ENCODE results near the gene OR51D1.

Gene OR51D1

DNA sequence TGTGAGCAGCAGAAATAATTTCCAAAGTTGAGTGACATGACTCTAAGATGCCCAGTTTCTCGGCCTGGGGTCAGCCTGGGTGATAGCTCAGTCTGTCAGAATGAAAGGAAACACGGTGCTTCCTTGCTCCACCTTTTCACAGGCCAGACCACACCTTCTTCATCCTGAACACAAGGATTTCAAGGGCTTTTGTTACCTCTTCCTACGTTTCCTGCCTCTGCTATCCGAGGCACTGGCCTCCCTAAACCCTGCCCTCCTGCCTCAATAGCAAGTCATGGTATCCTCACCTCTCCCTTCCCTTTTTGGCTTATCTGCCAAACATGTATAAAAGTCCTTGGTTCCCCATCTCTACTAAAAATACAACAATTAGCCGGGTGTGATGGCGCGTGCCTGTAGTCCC, 4.8 kb downstream of the OR51D1 start:
- H3K4ac ChIP-seq (ENCODE audit: low read depth, low read length) = no peak overlapping the region
- no peak for DNase-seq
- H3K27me3 ChIP-seq (ENCODE audit: insufficient read depth, low read length, poor library complexity) = no peaks in the 10 kb centered on the region
- no peaks in the 10 kb centered on the region for H3K36me3 ChIP-seq (ENCODE audit: control insufficient read depth, insufficient read depth, low read length)
- no peak overlapping the region for H4K8ac ChIP-seq (ENCODE audit: low read depth, low read length)
- no peak overlapping the region for H3K23ac ChIP-seq (ENCODE audit: low read length)
- H3K27ac ChIP-seq (ENCODE audit: low read depth, low read length) = no peak overlapping the region
- H3K79me2 ChIP-seq (ENCODE audit: control insufficient read depth, insufficient read depth, low read length) = no peaks in the 10 kb centered on the region
- H3K79me1 ChIP-seq (ENCODE audit: low read length) = no peaks in the 10 kb centered on the region
- no peak overlapping the region for H3K18ac ChIP-seq (ENCODE audit: low read length)
- no peak overlapping the region for H2BK5ac ChIP-seq (ENCODE audit: low read length)
- no peak overlapping the region for H4K5ac ChIP-seq (ENCODE audit: low read length)
- H2AK5ac ChIP-seq (ENCODE audit: low read length) = no peak overlapping the region
- no peak overlapping the region for H3K9ac ChIP-seq (ENCODE audit: low read length)
- H3K4me1 ChIP-seq (ENCODE audit: control insufficient read depth, low read depth, low read length) = no peaks in the 10 kb centered on the region
- no peak overlapping the region for H3K4me3 ChIP-seq (ENCODE audit: low read length)
- H2BK120ac ChIP-seq (ENCODE audit: low read depth, low read length) = no peak overlapping the region
- H2BK15ac ChIP-seq (replicated peaks; ENCODE audit: low read depth) = no peak overlapping the region
- H3K4me2 ChIP-seq (ENCODE audit: low read length) = no peak overlapping the region
- WGBS (ENCODE audit: extremely low coverage, insufficient coverage, low lambda C conversion rate) = no CpG with 5 or more reads among the region's 7 CpGs
- no peak overlapping the region for H3K56ac ChIP-seq (ENCODE audit: low read length)

DNA sequence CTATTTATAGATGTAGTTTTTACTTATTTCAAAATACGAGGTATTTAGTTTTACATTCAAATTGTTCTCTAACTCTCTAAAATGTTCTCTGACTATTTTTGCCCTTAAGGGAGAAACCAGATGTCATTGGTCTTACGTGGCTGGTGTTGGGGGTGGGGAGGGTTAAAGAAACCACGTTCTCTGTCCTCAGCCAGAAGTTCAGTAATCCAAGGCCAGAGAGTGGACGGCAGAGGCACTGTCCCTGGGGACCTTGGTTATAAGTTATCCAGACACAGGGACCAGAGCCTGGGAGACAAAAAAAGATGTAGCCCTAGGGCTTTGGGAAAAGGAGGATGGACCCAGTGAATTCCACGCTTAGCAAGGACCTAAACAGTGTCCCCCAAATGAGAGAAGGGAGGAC, 5.8 kb downstream of the OR51D1 start:
- Histone ChIP-seq H3K27me3 (ENCODE audit: insufficient read depth, low read length, poor library complexity) (no peaks in the 10 kb centered on the region), H3K4ac (ENCODE audit: low read depth, low read length) (no peak overlapping the region), H2BK120ac (ENCODE audit: low read depth, low read length) (no peak overlapping the region), H4K8ac (ENCODE audit: low read depth, low read length) (no peak overlapping the region), H4K5ac (ENCODE audit: low read length) (no peak overlapping the region), H3K79me1 (ENCODE audit: low read length) (no peaks in the 10 kb centered on the region), H3K27ac (ENCODE audit: low read depth, low read length) (no peak overlapping the region), H3K4me3 (ENCODE audit: low read length) (no peak overlapping the region), H3K18ac (ENCODE audit: low read length) (no peak overlapping the region), H2BK5ac (ENCODE audit: low read length) (no peak overlapping the region), H2BK15ac (replicated peaks; ENCODE audit: low read depth) (no peak overlapping the region), H3K23ac (ENCODE audit: low read length) (no peak overlapping the region), H3K79me2 (ENCODE audit: control insufficient read depth, insufficient read depth, low read length) (no peaks in the 10 kb centered on the region), H2AK5ac (ENCODE audit: low read length) (no peak overlapping the region), H3K36me3 (ENCODE audit: control insufficient read depth, insufficient read depth, low read length) (no peaks in the 10 kb centered on the region), H3K9ac (ENCODE audit: low read length) (no peak overlapping the region), H3K4me1 (ENCODE audit: control insufficient read depth, low read depth, low read length) (no peaks in the 10 kb centered on the region), H3K4me2 (ENCODE audit: low read length) (no peak overlapping the region), H3K56ac (ENCODE audit: low read length) (no peak overlapping the region)
- no CpG with 5 or more reads among the region's 5 CpGs for WGBS (ENCODE audit: extremely low coverage, insufficient coverage, low lambda C conversion rate)
- DNase-seq = no peak

GRCh38 chr11:4643682-4644081, 6.4 kb downstream of the OR51D1 start, which contains the start of gene OR51E1:
Gene OR51E1 (plus strand): TSS chr11:4643982. CDS start chr11:4652527, 8,545 bp downstream.
- H3K56ac ChIP-seq (ENCODE audit: low read length) = no peak within 1 kb of the TSS
- H3K79me1 ChIP-seq (ENCODE audit: low read length) = no peaks in the 10 kb centered on the region
- no peak within 1 kb of the TSS for H2BK120ac ChIP-seq (ENCODE audit: low read depth, low read length)
- no peaks in the 10 kb centered on the region for H3K36me3 ChIP-seq (ENCODE audit: control insufficient read depth, insufficient read depth, low read length)
- no peak within 1 kb of the TSS for H3K18ac ChIP-seq (ENCODE audit: low read length)
- H3K4me2 ChIP-seq (ENCODE audit: low read length) = no peak within 1 kb of the TSS
- H3K27me3 ChIP-seq (ENCODE audit: insufficient read depth, low read length, poor library complexity) = no peaks in the 10 kb centered on the region
- H2BK5ac ChIP-seq (ENCODE audit: low read length) = no peak within 1 kb of the TSS
- no peak within 1 kb of the TSS for H2BK15ac ChIP-seq (replicated peaks; ENCODE audit: low read depth)
- H3K4me3 ChIP-seq (ENCODE audit: low read length) = no peak within 1 kb of the TSS
- no peak within 1 kb of the TSS for H3K9ac ChIP-seq (ENCODE audit: low read length)
- H3K79me2 ChIP-seq (ENCODE audit: control insufficient read depth, insufficient read depth, low read length) = no peaks in the 10 kb centered on the region
- no peak within 1 kb of the TSS for H4K5ac ChIP-seq (ENCODE audit: low read length)
- no peak for DNase-seq
- H2AK5ac ChIP-seq (ENCODE audit: low read length) = no peak within 1 kb of the TSS
- H3K4me1 ChIP-seq (ENCODE audit: control insufficient read depth, low read depth, low read length) = no peaks in the 10 kb centered on the region
- H3K23ac ChIP-seq (ENCODE audit: low read length) = no peak within 1 kb of the TSS
- H3K4ac ChIP-seq (ENCODE audit: low read depth, low read length) = no peak within 1 kb of the TSS
- no peak within 1 kb of the TSS for H3K27ac ChIP-seq (ENCODE audit: low read depth, low read length)
- no peak within 1 kb of the TSS for H4K8ac ChIP-seq (ENCODE audit: low read depth, low read length)
- WGBS (ENCODE audit: extremely low coverage, insufficient coverage, low lambda C conversion rate) = no CpG with 5 or more reads among the region's 3 CpGs

DNA sequence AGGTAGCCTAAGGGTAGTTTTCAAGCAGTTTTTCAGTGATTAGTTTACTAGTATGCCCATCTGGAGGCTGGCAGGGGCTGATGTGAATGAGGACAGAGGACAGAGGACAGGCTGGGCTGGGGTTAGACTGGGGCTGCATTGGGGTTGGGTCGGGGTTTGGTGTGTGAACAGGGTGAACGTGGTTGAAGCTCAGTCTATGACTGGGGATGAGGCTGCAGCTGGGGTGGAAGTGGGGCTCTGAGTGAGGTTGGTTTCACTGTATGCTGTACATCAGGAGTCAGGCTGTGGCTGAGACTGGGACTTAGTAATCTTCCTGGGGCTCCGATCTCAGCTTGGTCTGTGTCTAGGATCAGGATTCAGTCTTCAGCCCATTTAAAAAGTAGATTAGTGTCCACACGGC, 7.0 kb downstream of the OR51D1 start:
- DNase-seq = no peak
- Histone ChIP-seq H3K23ac (ENCODE audit: low read length) (no peak overlapping the region), H3K4ac (ENCODE audit: low read depth, low read length) (no peak overlapping the region), H3K4me3 (ENCODE audit: low read length) (no peak overlapping the region), H2BK5ac (ENCODE audit: low read length) (no peak overlapping the region), H2BK120ac (ENCODE audit: low read depth, low read length) (no peak overlapping the region), H3K27ac (ENCODE audit: low read depth, low read length) (no peak overlapping the region), H4K5ac (ENCODE audit: low read length) (no peak overlapping the region), H4K8ac (ENCODE audit: low read depth, low read length) (no peak overlapping the region), H3K18ac (ENCODE audit: low read length) (no peak overlapping the region), H3K36me3 (ENCODE audit: control insufficient read depth, insufficient read depth, low read length) (no peaks in the 10 kb centered on the region), H3K9ac (ENCODE audit: low read length) (no peak overlapping the region), H2AK5ac (ENCODE audit: low read length) (no peak overlapping the region), H3K79me1 (ENCODE audit: low read length) (no peaks in the 10 kb centered on the region), H3K79me2 (ENCODE audit: control insufficient read depth, insufficient read depth, low read length) (no peaks in the 10 kb centered on the region), H3K4me1 (ENCODE audit: control insufficient read depth, low read depth, low read length) (no peaks in the 10 kb centered on the region), H3K27me3 (ENCODE audit: insufficient read depth, low read length, poor library complexity) (no peaks in the 10 kb centered on the region), H2BK15ac (replicated peaks; ENCODE audit: low read depth) (no peak overlapping the region), H3K4me2 (ENCODE audit: low read length) (no peak overlapping the region), H3K56ac (ENCODE audit: low read length) (no peak overlapping the region)
- no CpG with 5 or more reads among the region's 4 CpGs for WGBS (ENCODE audit: extremely low coverage, insufficient coverage, low lambda C conversion rate)

GRCh38 chr11:4645974-4646373, 8.7 kb downstream of the OR51D1 start:
- Histone ChIP-seq H3K79me1 (ENCODE audit: low read length) (no peaks in the 10 kb centered on the region), H4K5ac (ENCODE audit: low read length) (no peak overlapping the region), H3K9ac (ENCODE audit: low read length) (no peak overlapping the region), H3K56ac (ENCODE audit: low read length) (no peak overlapping the region), H3K23ac (ENCODE audit: low read length) (no peak overlapping the region), H3K27me3 (ENCODE audit: insufficient read depth, low read length, poor library complexity) (no peaks in the 10 kb centered on the region), H3K18ac (ENCODE audit: low read length) (no peak overlapping the region), H3K36me3 (ENCODE audit: control insufficient read depth, insufficient read depth, low read length) (no peaks in the 10 kb centered on the region), H3K4me3 (ENCODE audit: low read length) (no peak overlapping the region), H3K27ac (ENCODE audit: low read depth, low read length) (no peak overlapping the region), H3K4ac (ENCODE audit: low read depth, low read length) (no peak overlapping the region), H2BK120ac (ENCODE audit: low read depth, low read length) (no peak overlapping the region), H3K4me1 (ENCODE audit: control insufficient read depth, low read depth, low read length) (no peaks in the 10 kb centered on the region), H2BK15ac (replicated peaks; ENCODE audit: low read depth) (no peak overlapping the region), H2BK5ac (ENCODE audit: low read length) (no peak overlapping the region), H3K4me2 (ENCODE audit: low read length) (no peak overlapping the region), H2AK5ac (ENCODE audit: low read length) (no peak overlapping the region), H3K79me2 (ENCODE audit: control insufficient read depth, insufficient read depth, low read length) (no peaks in the 10 kb centered on the region), H4K8ac (ENCODE audit: low read depth, low read length) (no peak overlapping the region)
- no CpG with 5 or more reads among the region's 2 CpGs for WGBS (ENCODE audit: extremely low coverage, insufficient coverage, low lambda C conversion rate)
- DNase-seq = no peak

GRCh38 chr11:4647766-4648165, 10.5 kb downstream of the OR51D1 start:
- WGBS (ENCODE audit: extremely low coverage, insufficient coverage, low lambda C conversion rate) = no CpG with 5 or more reads among the region's 4 CpGs

More at GRCh38 chr11:4647766-4648165, 10.5 kb downstream of the OR51D1 start:
- Histone ChIP-seq H3K27ac (ENCODE audit: low read depth, low read length) (no peak overlapping the region), H4K5ac (ENCODE audit: low read length) (no peak overlapping the region), H3K4me3 (ENCODE audit: low read length) (no peak overlapping the region), H3K4me1 (ENCODE audit: control insufficient read depth, low read depth, low read length) (no peaks in the 10 kb centered on the region), H3K79me1 (ENCODE audit: low read length) (no peaks in the 10 kb centered on the region), H3K18ac (ENCODE audit: low read length) (no peak overlapping the region), H2BK15ac (replicated peaks; ENCODE audit: low read depth) (no peak overlapping the region), H2BK120ac (ENCODE audit: low read depth, low read length) (no peak overlapping the region), H3K4ac (ENCODE audit: low read depth, low read length) (no peak overlapping the region), H3K56ac (ENCODE audit: low read length) (no peak overlapping the region), H3K9ac (ENCODE audit: low read length) (no peak overlapping the region), H4K8ac (ENCODE audit: low read depth, low read length) (no peak overlapping the region), H2AK5ac (ENCODE audit: low read length) (no peak overlapping the region), H3K23ac (ENCODE audit: low read length) (no peak overlapping the region), H3K4me2 (ENCODE audit: low read length) (no peak overlapping the region), H3K36me3 (ENCODE audit: control insufficient read depth, insufficient read depth, low read length) (no peaks in the 10 kb centered on the region), H3K27me3 (ENCODE audit: insufficient read depth, low read length, poor library complexity) (no peaks in the 10 kb centered on the region), H2BK5ac (ENCODE audit: low read length) (no peak overlapping the region), H3K79me2 (ENCODE audit: control insufficient read depth, insufficient read depth, low read length) (no peaks in the 10 kb centered on the region)
- no peak for DNase-seq

All from mesendoderm (in vitro differentiated cells).